ENCODE measurements around the gene APC2. TPM values are rescaled to one million over a fixed set of nuclear protein-coding genes. Genes with fewer than 3 reads are reported as not detected.

APC2 gene
- total and polyA plus RNA-seq, 2 donors, result 0.66 to 1.2 TPM

DNA sequence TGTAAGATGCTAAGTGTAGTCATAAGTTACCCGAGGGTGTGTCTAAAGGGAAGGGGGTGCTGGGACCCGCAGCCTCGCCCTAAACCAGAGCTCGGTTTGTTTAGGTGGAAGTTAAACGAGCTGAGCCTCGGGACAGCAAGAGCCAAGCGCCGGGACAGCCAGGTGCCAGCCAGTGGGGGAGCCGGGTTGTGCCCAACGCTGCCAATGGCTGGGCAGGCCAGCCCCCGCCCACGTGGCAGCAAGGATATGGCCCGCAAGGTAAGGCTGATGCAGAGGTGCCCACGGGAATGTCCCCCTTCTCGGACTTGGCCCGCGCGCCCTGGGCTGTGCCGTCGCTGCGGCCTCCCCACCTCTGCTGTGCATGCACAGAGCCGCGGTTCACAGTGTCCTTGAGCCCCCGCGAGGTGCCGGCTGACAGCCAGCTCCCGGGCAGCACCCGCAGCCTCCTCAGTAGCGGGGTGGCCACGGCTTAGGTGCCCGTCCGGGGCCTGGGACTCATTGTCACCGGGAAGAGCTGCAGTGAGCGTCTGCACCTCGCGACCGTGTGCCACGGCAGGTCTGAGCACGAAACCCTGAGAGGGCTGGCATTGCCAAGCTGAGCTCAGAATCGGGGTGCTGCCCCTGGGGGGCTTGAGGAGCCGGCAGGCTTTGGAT is 21.1 kb upstream of the APC2 start:
- DNase-seq (ENCODE audit: extremely low spot score), result no peak
- Histone ChIP-seq H3K36me3 (ENCODE audit: insufficient read depth) (peaks cover 14% of the 10 kb centered on the region), H3K4me1 (ENCODE audit: insufficient read depth) (no peaks in the 10 kb centered on the region), H3K4me3 (ENCODE audit: low read depth, low read length) (no peak overlapping the region), H3K27ac (ENCODE audit: low read depth) (no peak overlapping the region)
- 91% methylated on average over 41 of the region's 41 CpGs for WGBS

DNA sequence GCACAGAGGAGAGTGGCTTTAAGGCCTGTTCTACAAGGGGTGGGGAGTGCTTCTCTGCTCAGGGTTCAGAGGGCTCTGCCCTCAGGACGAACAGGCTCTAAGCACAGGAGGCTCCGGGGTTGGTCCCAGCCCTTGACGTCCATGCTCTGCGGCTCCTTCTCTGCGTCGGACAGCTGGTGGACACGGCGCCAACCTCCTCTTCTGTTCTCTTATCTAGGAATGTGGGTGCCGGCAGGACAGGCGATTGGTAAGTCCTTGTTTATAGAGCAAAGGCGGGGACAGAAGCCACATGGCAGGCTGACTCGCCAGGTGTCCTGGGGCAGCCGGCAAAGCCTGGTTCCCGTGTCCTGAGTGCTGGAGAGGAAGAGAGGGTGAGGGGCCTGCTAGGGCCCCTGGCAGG is 20.2 kb upstream of the APC2 start:
- no peak for DNase-seq (ENCODE audit: extremely low spot score)
- H3K36me3 ChIP-seq (ENCODE audit: insufficient read depth), result peaks cover 15% of the 10 kb centered on the region
- no peaks in the 10 kb centered on the region for H3K4me1 ChIP-seq (ENCODE audit: insufficient read depth)
- WGBS, result 53% methylated on average over 14 of the region's 14 CpGs
- H3K4me3 ChIP-seq (ENCODE audit: low read depth, low read length), result no peak overlapping the region
- no peak overlapping the region for H3K27ac ChIP-seq (ENCODE audit: low read depth)

DNA sequence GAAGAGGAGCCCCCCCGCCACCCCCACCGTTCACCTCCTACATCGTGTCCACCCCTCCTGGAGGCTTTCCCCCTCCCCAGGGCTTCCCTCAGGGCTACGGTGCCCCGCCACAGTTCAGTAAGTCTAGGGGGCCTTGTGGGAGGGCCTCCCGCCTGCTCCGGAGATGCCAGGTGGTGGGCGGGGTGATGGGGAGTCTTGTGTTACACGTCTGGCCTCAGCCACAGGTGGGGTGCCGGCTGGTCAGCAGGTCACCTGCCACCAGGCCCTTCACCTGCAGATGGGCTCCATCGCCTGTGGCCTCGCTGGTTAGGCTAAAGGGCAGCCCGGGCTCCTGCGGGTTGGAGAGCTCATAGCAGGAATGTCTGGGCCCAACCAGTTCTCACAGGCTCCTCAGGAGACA is 19.7 kb upstream of the APC2 start:
- Histone ChIP-seq H3K4me3 (ENCODE audit: low read depth, low read length) (no peak overlapping the region), H3K36me3 (ENCODE audit: insufficient read depth) (peaks cover 15% of the 10 kb centered on the region)
- 86% methylated on average over 14 of the region's 14 CpGs for WGBS

DNA sequence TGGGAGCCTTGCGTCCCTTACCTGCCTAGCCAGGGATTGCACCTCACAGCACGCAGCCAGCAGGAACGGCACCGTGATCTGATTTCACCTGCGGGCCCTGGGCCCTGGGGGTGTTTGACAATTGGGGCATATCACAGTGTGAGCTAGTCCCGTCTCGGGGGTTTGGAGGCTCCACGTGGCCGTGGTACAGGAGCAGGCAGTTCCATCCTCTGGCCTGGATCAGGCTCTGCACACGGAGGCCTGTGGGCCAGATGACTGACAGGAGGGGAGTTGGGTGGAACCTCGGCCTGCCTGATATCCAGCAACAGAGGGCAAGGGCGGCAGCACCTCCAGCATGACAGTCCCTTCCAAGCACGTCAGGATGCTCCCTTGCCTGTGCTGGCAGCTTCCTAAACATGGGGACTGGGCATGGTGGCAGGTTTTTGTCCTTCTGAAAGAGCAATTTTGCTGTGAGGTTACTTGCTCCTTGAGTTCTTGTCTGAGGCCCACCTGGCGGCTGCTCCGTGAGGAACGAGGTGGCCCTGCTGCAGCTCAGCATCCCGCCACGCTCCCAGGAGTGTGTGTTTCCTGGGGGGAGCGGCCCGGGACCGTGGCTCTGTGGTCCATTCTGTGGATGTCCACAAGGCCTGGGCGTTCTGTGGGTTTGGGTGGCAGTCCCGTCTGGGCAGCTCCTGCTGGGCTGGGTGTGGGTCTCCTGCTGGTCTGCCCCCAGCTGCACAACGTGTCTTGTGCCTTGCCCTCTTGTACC is 18.0 kb upstream of the APC2 start:
- no peak for DNase-seq (ENCODE audit: extremely low spot score)
- Histone ChIP-seq H3K27ac (ENCODE audit: low read depth) (no peak overlapping the region), H3K36me3 (ENCODE audit: insufficient read depth) (peaks cover 15% of the 10 kb centered on the region), H3K4me3 (ENCODE audit: low read depth, low read length) (no peak overlapping the region), H3K4me1 (ENCODE audit: insufficient read depth) (no peaks in the 10 kb centered on the region)
- 89% methylated on average over 24 of the region's 24 CpGs for WGBS

More for the DNA sequence above, 19.7 kb upstream of the APC2 start:
- no peak for DNase-seq (ENCODE audit: extremely low spot score)
- no peak overlapping the region for H3K27ac ChIP-seq (ENCODE audit: low read depth)
- H3K4me1 ChIP-seq (ENCODE audit: insufficient read depth), result no peaks in the 10 kb centered on the region

DNA sequence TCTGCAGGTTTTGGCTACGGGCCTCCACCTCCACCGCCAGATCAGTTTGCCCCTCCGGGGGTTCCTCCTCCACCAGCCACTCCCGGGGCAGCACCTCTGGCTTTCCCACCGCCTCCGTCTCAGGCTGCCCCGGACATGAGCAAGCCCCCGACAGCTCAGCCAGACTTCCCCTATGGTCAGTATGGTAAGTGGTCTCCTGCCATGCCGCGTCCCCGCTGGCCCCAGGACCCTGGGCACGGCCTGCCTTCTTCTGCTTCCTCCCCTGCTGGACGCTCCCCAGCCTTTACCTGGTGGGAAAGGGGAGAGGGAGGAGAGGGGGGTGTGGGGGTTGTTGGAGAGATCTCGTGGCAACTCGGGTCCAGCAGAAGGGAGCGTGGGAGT is 17.4 kb upstream of the APC2 start:
- Histone ChIP-seq H3K4me1 (ENCODE audit: insufficient read depth) (no peaks in the 10 kb centered on the region), H3K27ac (ENCODE audit: low read depth) (no peak overlapping the region), H3K4me3 (ENCODE audit: low read depth, low read length) (no peak overlapping the region), H3K36me3 (ENCODE audit: insufficient read depth) (peaks cover 15% of the 10 kb centered on the region)
- no peak for DNase-seq (ENCODE audit: extremely low spot score)
- 92% methylated on average over 16 of the region's 16 CpGs for WGBS

DNA sequence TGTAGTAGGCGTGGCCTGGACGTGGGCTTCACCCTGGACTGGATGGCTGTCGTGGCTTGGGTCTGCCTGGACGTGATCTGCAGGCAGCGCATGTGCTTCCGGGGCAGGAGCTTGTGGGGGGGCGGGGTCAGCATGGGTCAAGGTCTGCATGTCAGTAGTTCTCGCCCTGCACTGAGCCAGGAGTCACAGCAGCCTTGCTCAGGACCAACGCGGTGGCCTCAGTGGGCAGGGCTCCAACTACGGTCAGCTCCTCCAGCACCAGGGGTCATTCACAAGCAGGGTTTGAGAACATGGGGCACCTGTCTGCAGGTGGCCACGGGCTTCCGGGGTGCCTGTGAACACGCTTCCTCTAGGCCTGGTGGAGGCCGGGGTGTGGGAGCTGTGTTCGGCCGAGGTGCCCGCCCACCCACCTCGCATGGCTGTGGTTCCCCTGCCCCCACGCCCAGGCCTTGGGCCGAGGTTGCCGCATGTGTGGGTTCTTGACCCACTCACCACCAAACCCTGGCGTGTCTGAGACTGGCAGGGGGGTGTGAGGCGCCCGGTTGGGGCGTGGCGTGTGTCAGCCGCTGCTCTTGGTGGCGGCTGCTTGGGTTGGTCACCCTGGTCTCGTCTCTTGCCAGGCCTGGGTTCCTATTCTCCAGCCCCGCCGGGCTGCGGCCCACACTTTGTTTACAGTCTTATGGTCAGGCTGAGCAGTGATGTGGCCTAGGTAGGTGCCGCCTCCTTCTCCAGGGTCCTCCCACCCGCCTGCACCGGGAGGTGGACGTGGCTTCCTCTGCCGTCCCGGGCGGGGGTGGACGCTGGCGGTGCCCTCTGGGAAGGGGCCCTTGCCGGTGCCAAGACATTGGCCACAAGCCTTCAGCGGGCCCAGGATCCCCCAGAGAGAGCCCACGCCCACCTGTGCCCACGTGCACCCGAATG is 16.5 kb upstream of the APC2 start:
- Histone ChIP-seq H3K4me3 (ENCODE audit: low read depth, low read length) (no peak overlapping the region), H3K27ac (ENCODE audit: low read depth) (no peak overlapping the region), H3K4me1 (ENCODE audit: insufficient read depth) (no peaks in the 10 kb centered on the region), H3K36me3 (ENCODE audit: insufficient read depth) (peaks cover 15% of the 10 kb centered on the region)
- DNase-seq (ENCODE audit: extremely low spot score), result no peak
- WGBS, result 87% methylated on average over 47 of the region's 47 CpGs

DNA sequence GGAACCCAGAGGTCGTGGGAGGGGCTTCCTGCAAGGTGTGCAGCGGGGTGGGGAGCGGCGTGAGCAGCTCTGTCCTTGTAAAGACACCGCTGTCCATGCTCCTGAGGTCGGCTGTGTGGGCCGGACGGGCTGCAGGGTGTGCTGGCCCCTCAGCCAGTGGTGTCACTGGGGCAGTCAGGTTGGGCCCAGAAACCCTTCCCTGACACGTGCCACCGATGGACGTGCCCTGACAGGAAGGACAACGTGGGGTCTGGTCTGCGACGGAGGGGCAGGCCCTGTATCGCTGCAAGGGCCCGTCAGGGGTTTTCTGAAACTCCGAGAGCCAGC is 15.9 kb upstream of the APC2 start:
- H3K27ac ChIP-seq (ENCODE audit: low read depth), result no peak overlapping the region
- peaks cover 12% of the 10 kb centered on the region for H3K36me3 ChIP-seq (ENCODE audit: insufficient read depth)
- no peak overlapping the region for H3K4me3 ChIP-seq (ENCODE audit: low read depth, low read length)
- DNase-seq (ENCODE audit: extremely low spot score), result no peak
- H3K4me1 ChIP-seq (ENCODE audit: insufficient read depth), result no peaks in the 10 kb centered on the region
- WGBS, result 91% methylated on average over 17 of the region's 17 CpGs

DNA sequence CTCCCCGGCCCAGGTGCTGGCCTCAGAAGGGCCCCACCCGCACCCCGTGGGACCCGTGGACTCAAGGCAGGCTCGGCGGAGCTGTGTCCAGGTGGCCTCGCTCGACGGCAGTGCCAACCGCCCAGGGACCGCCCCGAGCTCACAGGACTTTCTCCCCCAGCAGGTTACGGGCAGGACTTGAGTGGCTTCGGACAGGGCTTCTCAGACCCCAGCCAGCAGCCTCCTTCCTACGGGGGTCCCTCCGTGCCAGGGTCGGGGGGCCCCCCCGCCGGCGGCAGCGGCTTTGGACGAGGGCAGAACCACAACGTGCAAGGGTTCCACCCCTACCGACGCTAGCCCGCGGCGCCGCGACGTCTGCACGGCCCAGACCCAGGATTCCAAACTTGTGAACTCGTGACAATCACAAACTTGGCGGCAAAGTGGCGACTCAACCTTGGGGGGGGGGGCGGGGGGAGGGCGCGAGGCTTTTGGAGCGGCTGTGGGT is 15.3 kb upstream of the APC2 start:
- H3K27ac ChIP-seq (ENCODE audit: low read depth), result no peak overlapping the region
- H3K4me3 ChIP-seq (ENCODE audit: low read depth, low read length), result no peak overlapping the region
- WGBS, result 85% methylated on average over 39 of the region's 39 CpGs
- DNase-seq (ENCODE audit: extremely low spot score), result no peak
- no peaks in the 10 kb centered on the region for H3K4me1 ChIP-seq (ENCODE audit: insufficient read depth)
- peaks cover 12% of the 10 kb centered on the region for H3K36me3 ChIP-seq (ENCODE audit: insufficient read depth)

DNA sequence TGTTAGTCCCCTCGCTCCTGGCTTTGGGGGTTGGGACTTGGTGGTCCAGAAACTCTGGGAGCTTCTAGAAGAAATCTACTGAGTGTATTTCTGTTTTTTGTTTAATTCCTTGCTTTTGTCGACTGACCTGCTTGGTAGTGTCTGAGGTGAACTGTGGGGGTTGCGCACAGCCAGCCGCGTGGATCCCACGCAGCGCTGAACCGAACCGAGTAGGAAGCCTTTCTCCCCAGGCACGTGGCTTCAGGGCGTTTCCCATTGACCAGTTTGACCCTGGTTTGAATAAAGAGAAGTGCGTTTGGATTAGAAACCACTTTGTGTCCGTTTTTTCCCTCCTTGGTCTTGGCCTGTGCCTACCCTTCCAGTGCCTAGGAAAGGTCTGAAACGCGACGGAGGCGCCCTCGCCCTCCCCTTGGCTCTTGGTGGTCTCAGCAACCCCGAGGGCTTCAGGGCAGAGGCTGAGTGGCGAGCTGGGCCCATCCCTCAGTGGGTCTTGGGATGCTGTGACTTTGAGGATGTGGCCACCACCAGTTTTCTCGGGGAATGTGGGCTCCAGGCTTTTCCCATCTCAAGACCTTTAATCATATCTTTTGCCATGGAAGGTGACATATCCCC is 14.4 kb upstream of the APC2 start:
- Histone ChIP-seq H3K4me3 (ENCODE audit: low read depth, low read length) (no peak overlapping the region), H3K4me1 (ENCODE audit: insufficient read depth) (no peaks in the 10 kb centered on the region), H3K36me3 (ENCODE audit: insufficient read depth) (peaks cover 12% of the 10 kb centered on the region), H3K27ac (ENCODE audit: low read depth) (no peak overlapping the region)
- DNase-seq (ENCODE audit: extremely low spot score), result no peak
- WGBS, result 88% methylated on average over 21 of the region's 21 CpGs

DNA sequence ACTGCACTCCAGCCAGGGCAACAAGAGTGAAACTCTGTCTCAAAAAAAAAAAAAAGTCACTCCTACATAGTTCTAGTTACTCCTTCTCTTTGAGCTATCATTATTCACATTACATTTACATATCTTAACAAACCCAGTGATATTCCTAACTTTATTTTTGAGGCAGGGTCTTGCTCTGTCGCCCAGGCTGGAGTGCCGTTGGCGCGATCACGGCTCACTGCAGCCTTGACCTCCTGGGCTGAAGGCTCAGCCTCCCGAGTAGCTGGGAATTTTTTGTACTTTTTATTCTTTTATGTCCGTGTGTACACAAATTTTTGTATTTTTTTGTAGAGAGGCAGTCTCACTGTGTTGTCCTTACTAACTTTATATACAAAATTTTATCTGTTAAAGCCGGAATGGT is 12.3 kb upstream of the APC2 start:
- H3K36me3 ChIP-seq (ENCODE audit: insufficient read depth), result peaks cover 14% of the 10 kb centered on the region
- WGBS, result 58% methylated on average over 8 of the region's 8 CpGs
- no peaks in the 10 kb centered on the region for H3K4me1 ChIP-seq (ENCODE audit: insufficient read depth)
- H3K4me3 ChIP-seq (ENCODE audit: low read depth, low read length), result no peak overlapping the region
- H3K27ac ChIP-seq (ENCODE audit: low read depth), result no peak overlapping the region
- no peak for DNase-seq (ENCODE audit: extremely low spot score)

DNA sequence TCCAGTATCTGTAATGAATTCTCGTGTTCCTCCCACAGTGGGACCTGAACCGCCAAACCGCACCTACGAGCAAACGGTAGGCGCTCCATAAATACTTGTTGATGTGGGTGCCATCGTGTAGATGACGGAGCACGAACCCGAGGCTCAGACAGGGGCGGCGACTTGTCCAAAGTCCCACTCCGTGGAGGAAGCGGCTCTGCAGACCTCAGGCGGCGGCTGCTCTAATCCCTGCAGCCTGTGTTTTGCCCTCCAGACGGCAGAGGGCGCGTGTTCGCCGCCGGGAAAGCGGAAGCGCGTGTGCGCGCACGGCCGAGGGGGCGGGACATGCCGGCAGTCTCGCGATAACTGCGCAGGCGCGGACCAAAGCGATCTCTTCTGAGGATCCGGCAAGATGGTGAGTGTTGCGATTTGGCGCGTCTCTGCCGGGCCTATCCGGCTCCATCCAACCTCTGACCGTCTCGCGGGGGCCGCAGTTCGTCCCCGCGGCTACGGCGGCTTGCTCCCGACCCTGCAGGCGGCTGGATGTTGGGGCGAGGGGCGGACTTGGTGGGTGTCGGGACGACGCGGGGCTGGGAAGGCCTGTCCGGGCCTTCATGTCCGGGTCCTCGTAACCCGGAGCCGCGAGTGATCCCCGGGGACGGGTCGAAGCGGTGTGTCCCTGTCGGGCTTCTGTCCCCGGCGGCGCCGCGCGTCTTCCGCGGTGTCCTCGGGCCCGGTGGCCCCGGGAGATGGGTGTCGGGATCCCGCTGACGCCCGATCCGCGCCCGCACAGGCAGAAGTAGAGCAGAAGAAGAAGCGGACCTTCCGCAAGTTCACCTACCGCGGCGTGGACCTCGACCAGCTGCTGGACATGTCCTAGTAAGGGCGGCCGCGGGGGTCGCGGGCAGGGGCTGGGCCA is 11.6 kb upstream of the APC2 start, which contains the start of gene RPS15:
TSS of gene RPS15 (plus strand) at position 362 of the 898 bp plus-strand sequence. CDS start at position 392, 30 bp downstream.
- Histone ChIP-seq H3K27ac (ENCODE audit: low read depth) (peak within 1 kb of the TSS; percentile 82), H3K36me3 (ENCODE audit: insufficient read depth) (peaks cover 9% of the 10 kb centered on the region), H3K4me1 (ENCODE audit: insufficient read depth) (no peaks in the 10 kb centered on the region), H3K4me3 (ENCODE audit: low read depth, low read length) (peak within 1 kb of the TSS; percentile 95)
- 1% methylated on average over 100 of the region's 100 CpGs for WGBS
- peak; percentile 84 for DNase-seq (ENCODE audit: extremely low spot score)

DNA sequence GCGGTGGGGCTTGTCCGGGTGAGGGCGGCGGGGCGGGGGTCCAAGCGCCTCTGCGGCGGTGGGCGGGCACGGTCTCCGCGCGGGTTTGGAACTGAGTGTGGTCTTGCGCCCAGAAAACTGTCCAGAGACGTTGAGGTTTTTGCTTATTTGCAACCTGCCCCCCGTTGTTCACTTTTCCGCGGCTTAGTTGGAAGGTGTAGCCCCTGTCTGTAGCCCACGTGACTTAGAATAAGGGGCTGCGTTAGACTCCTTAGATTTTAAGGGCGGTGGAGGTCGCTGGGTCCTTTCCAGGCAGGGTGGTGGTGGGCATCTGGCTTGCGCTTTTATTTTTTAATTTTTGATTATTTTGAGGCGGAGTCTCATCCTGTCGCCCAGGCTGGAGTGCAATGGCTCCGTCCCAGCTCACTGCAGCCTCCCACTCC is 11.0 kb upstream of the APC2 start:
- Histone ChIP-seq H3K36me3 (ENCODE audit: insufficient read depth) (peaks cover 4% of the 10 kb centered on the region), H3K4me1 (ENCODE audit: insufficient read depth) (no peaks in the 10 kb centered on the region), H3K27ac (ENCODE audit: low read depth) (no peak overlapping the region), H3K4me3 (ENCODE audit: low read depth, low read length) (peak overlapping the region; percentile 95)
- DNase-seq (ENCODE audit: extremely low spot score), result no peak
- WGBS, result 1% methylated on average over 26 of the region's 26 CpGs
